Spinal cord (tissue), 10 donors: ENCODE data around the gene CNNM3. TPM values are rescaled to one million over a fixed set of nuclear protein-coding genes. Genes with fewer than 3 reads are reported as not detected.

Experiments used
- DNase-seq, 6 donors: peaks; one replicate each; pipeline versions ENCODE4 v3.0.0 to v3.0.0-alpha.2; 2013 to 2015; ENCODE audit warnings: low spot score in 6 of 6, low read depth in 4 of 6
- H3K27ac ChIP-seq: one replicate; pipeline ENCODE4 v1.5.1; 2013; ENCODE audit warnings: low read depth, low read length, control low read depth
- H3K27me3 ChIP-seq: one replicate; pipeline ENCODE4 v1.6.1; 2013; ENCODE audit warnings: low read length; ENCODE audit not compliant: control insufficient read depth, insufficient read depth
- H3K36me3 ChIP-seq: one replicate; pipeline ENCODE4 v1.6.1; 2013; ENCODE audit warnings: low read length; ENCODE audit not compliant: control insufficient read depth, insufficient read depth
- H3K4me1 ChIP-seq: one replicate; pipeline ENCODE4 v1.6.1; 2013; ENCODE audit warnings: low read length; ENCODE audit not compliant: control insufficient read depth, insufficient read depth
- H3K4me3 ChIP-seq: one replicate; pipeline ENCODE4 v1.5.1; 2013; ENCODE audit warnings: low read depth, low read length, control low read depth
- H3K9me3 ChIP-seq: one replicate; pipeline ENCODE4 v1.6.1; 2013; ENCODE audit warnings: low read length; ENCODE audit not compliant: control insufficient read depth, insufficient read depth
- WGBS: methylation state at CpG from one replicate; pipeline ENCODE4 v1.1.5; 2013; ENCODE audit warnings: missing lambda C conversion rate; ENCODE audit not compliant: insufficient coverage; 5-methylcytosine and 5-hydroxymethylcytosine counted together
- polyA plus RNA-seq, 2 donors: library from polyadenylated mRNA; unstranded; fragments of 120-200 nt; gene quantifications; one replicate each; pipeline ENCODE4 v1.2.1, GENCODE V29; 2013; ENCODE audit not compliant: insufficient read length in 2 of 2
- total RNA-seq, 2 donors: library from RNA; depleted of rRNA in 1 of 2; stranded (reverse); fragments of 120-200 nt in 1 of 2; fragments of >200 nt in 1 of 2; gene quantifications; one replicate each; pipeline versions ENCODE4 v1.2.3 to v1.2.4, GENCODE V29; 2013 to 2014
- donor health status: healthy.

CNNM3 gene
- total and polyA plus RNA-seq, 4 donors, result 10.2 to 51.5 (median 25.5) TPM

GRCh38 chr2:96806468-96807126 is 9.5 kb upstream of the CNNM3 start:
- Histone ChIP-seq H3K9me3 (no peaks in the 10 kb centered on the region), H3K4me3 (no peak overlapping the region), H3K4me1 (no peaks in the 10 kb centered on the region), H3K36me3 (peaks cover 46% of the 10 kb centered on the region), H3K27me3 (no peaks in the 10 kb centered on the region), H3K27ac (no peak overlapping the region)
- 87% methylated on average over 3 of the region's 23 CpGs for WGBS
- no peak for DNase-seq

- H3K36me3 ChIP-seq, result peaks cover 42% of the 10 kb centered on the region
- no peaks in the 10 kb centered on the region for H3K4me1 ChIP-seq
- H3K4me3 ChIP-seq, result no peak overlapping the region
- DNase-seq, result no peak
- H3K27me3 ChIP-seq, result no peaks in the 10 kb centered on the region
- no peak overlapping the region for H3K27ac ChIP-seq
- H3K9me3 ChIP-seq, result no peaks in the 10 kb centered on the region
- 100% methylated on average over 7 of the region's 10 CpGs for WGBS
These were observed 9.0 kb upstream of the CNNM3 start for GRCh38 chr2:96807127-96807471.

GRCh38 chr2:96808176-96808837 is 7.8 kb upstream of the CNNM3 start:
- Histone ChIP-seq H3K9me3 (no peaks in the 10 kb centered on the region), H3K4me1 (no peaks in the 10 kb centered on the region), H3K27ac (no peak overlapping the region), H3K4me3 (no peak overlapping the region), H3K36me3 (peaks cover 34% of the 10 kb centered on the region), H3K27me3 (no peaks in the 10 kb centered on the region)
- 83% methylated on average over 7 of the region's 10 CpGs for WGBS
- DNase-seq, result no peak

GRCh38 chr2:96809216-96809882 is 6.7 kb upstream of the CNNM3 start:
- Histone ChIP-seq H3K27me3 (no peaks in the 10 kb centered on the region), H3K4me1 (no peaks in the 10 kb centered on the region), H3K4me3 (no peak overlapping the region), H3K9me3 (no peaks in the 10 kb centered on the region), H3K36me3 (peaks cover 32% of the 10 kb centered on the region), H3K27ac (no peak overlapping the region)
- no peak for DNase-seq
- 81% methylated on average over 12 of the region's 13 CpGs for WGBS

GRCh38 chr2:96809951-96810782 is 5.9 kb upstream of the CNNM3 start:
- H3K4me3 ChIP-seq, result no peak overlapping the region
- no peak for DNase-seq
- peaks cover 32% of the 10 kb centered on the region for H3K36me3 ChIP-seq
- H3K9me3 ChIP-seq, result no peaks in the 10 kb centered on the region
- no peak overlapping the region for H3K27ac ChIP-seq
- H3K4me1 ChIP-seq, result peaks cover under 1% of the 10 kb centered on the region
- 93% methylated on average over 7 of the region's 12 CpGs for WGBS
- H3K27me3 ChIP-seq, result no peaks in the 10 kb centered on the region

GRCh38 chr2:96810783-96811192 is 5.3 kb upstream of the CNNM3 start:
- Histone ChIP-seq H3K4me3 (no peak overlapping the region), H3K27ac (no peak overlapping the region), H3K9me3 (no peaks in the 10 kb centered on the region), H3K4me1 (peaks cover 5% of the 10 kb centered on the region), H3K36me3 (peaks cover 32% of the 10 kb centered on the region), H3K27me3 (no peaks in the 10 kb centered on the region)
- 89% methylated on average over 5 of the region's 5 CpGs for WGBS
- no peak for DNase-seq

GRCh38 chr2:96811917-96812316 is 4.2 kb upstream of the CNNM3 start:
- DNase-seq, result no peak

GRCh38 chr2:96813656-96814055 is 2.4 kb upstream of the CNNM3 start:
- H3K4me1 ChIP-seq, result peaks cover 21% of the 10 kb centered on the region
- H3K36me3 ChIP-seq, result peaks cover 29% of the 10 kb centered on the region
- 100% methylated on average over 1 of the region's 4 CpGs for WGBS
- no peak overlapping the region for H3K27ac ChIP-seq
- H3K27me3 ChIP-seq, result no peaks in the 10 kb centered on the region
- no peak overlapping the region for H3K4me3 ChIP-seq
- DNase-seq, result no peak
- no peaks in the 10 kb centered on the region for H3K9me3 ChIP-seq

More at GRCh38 chr2:96811917-96812316, 4.2 kb upstream of the CNNM3 start:
- Histone ChIP-seq H3K27ac (no peak overlapping the region), H3K4me1 (peaks cover 5% of the 10 kb centered on the region), H3K9me3 (no peaks in the 10 kb centered on the region), H3K4me3 (no peak overlapping the region), H3K27me3 (no peaks in the 10 kb centered on the region), H3K36me3 (peaks cover 32% of the 10 kb centered on the region)
- 20% methylated on average over 1 of the region's 3 CpGs for WGBS

- Histone ChIP-seq H3K9me3 (no peaks in the 10 kb centered on the region), H3K27me3 (no peaks in the 10 kb centered on the region), H3K36me3 (peaks cover 25% of the 10 kb centered on the region), H3K4me1 (peaks cover 40% of the 10 kb centered on the region), H3K27ac (peak overlapping the region; percentile 67), H3K4me3 (peak overlapping the region; percentile 45)
- DNase-seq, result peak in 2 of 6 donors; percentile 26 to 51
- WGBS, result 0% methylated on average over 54 of the region's 60 CpGs
These were observed 542 bp upstream of the CNNM3 start for GRCh38 chr2:96815326-96816126.
